HCT116 (cell line): ENCODE results near the gene PGS1. TPM values are rescaled to one million over a fixed set of nuclear protein-coding genes. Genes with fewer than 3 reads are reported as not detected.

Experiments
- ATAC-seq: fragments of 200-7000 bp; cut with Tn5 transposase; 2 replicates; pipeline ENCODE4 v1.9.1; 2020; ENCODE audit warnings: mild to moderate bottlenecking, moderate library complexity
- BruUV-seq: library from RNA; stranded (reverse); fragments of 400-500 nt; replicated peaks from 2 replicates; lab custom pipeline; 2021; lab: Mats Ljungman, UMichigan
- CTCF ChIA-PET: fragments of 300-600 bp; sonication (Branson Sonifier 250); formaldehyde crosslinking; loops from one replicate; lab custom pipeline; 2021; ENCODE audit warnings: antibody characterized with exemption; lab: Charles Lee
- POLR2A ChIA-PET: fragments of 300-600, 350-600 bp; sonication (Branson Sonifier 250); formaldehyde crosslinking; loops from one replicate; lab custom pipeline; 2021; ENCODE audit warnings: antibody characterized with exemption; lab: Charles Lee
- RAD21 ChIA-PET, 2 experiments: fragments of 300-600 bp; sonication (Branson Sonifier 250); formaldehyde crosslinking; loops; one replicate each; lab custom pipeline; 2023; ENCODE audit warnings: low total read pairs in 2 of 2; ENCODE audit not compliant: uncharacterized antibody in 2 of 2, unreplicated experiment in 2 of 2, low non-redundant PET in 1 of 2; lab: Charles Lee
- DNase-seq: peaks from one replicate; pipeline ENCODE4 v3.0.0-alpha.2; 2010; ENCODE audit warnings: low read depth, low spot score
- H2AFZ ChIP-seq: fragments of 200-600 bp; shearing (Covaris generic), sonication (generic); 2 replicates; pipeline ENCODE4 v1.6.1; 2017; ENCODE audit warnings: low read depth, mixed run types, mixed read lengths, antibody characterized with exemption, low read length; ENCODE audit not compliant: poor library complexity, severe bottlenecking
- H3K27ac ChIP-seq: 2 replicates; pipeline ENCODE4 v1.5.1; 2012; ENCODE audit warnings: low read depth, low read length
- H3K27me3 ChIP-seq: fragments of 200-600 bp; sonication (generic); 2 replicates; pipeline ENCODE4 v1.6.1; 2016; ENCODE audit warnings: mixed run types, low read length, mixed read lengths; ENCODE audit not compliant: insufficient read depth
- H3K36me3 ChIP-seq, 2 experiments: fragments of 200-500 bp in 1 of 2; fragments of 200-600 bp in 1 of 2; sonication (Bioruptor generic) in 1 of 2; sonication (generic) in 1 of 2; 2 replicates each; pipeline versions ENCODE4 v1.5.1 to v1.6.1; 2014 to 2016; ENCODE audit warnings: low read length in 2 of 2, inconsistent platforms in 1 of 2, mixed read lengths in 1 of 2, mixed run types in 1 of 2; ENCODE audit not compliant: insufficient read depth in 2 of 2, control insufficient read depth in 1 of 2
- H3K4me1 ChIP-seq, 2 experiments: fragments of 200-600 bp in 1 of 2; sonication (generic) in 1 of 2; 2 replicates each; pipeline versions ENCODE4 v1.5.1 to v1.6.1; 2012 to 2017; ENCODE audit warnings: low read length in 2 of 2, inconsistent platforms in 1 of 2, mild to moderate bottlenecking in 1 of 2, mixed read lengths in 1 of 2, mixed run types in 1 of 2, moderate library complexity in 1 of 2; ENCODE audit not compliant: insufficient read depth in 2 of 2, control insufficient read depth in 1 of 2
- H3K4me2 ChIP-seq: fragments of 200-600 bp; sonication (generic); 2 replicates; pipeline ENCODE4 v1.6.1; 2017; ENCODE audit warnings: mixed run types, low read length, mixed read lengths
- H3K4me3 ChIP-seq, 2 experiments: fragments of 200-600 bp in 1 of 2; sonication (generic) in 1 of 2; replicated peaks in 1 of 2; 2 replicates each; pipeline ENCODE4 v1.5.1; 2011 to 2016; ENCODE audit warnings: low read length in 2 of 2, control low read depth in 1 of 2, low read depth in 1 of 2, mild to moderate bottlenecking in 1 of 2, mixed read lengths in 1 of 2, mixed run types in 1 of 2
- H3K79me2 ChIP-seq: fragments of 200-600 bp; sonication (generic); 2 replicates; pipeline ENCODE4 v1.6.1; 2017; ENCODE audit warnings: mild to moderate bottlenecking, mixed run types, low read length, moderate library complexity, mixed read lengths; ENCODE audit not compliant: insufficient read depth
- H3K9ac ChIP-seq: fragments of 200-600 bp; sonication (generic); 2 replicates; pipeline ENCODE4 v1.6.1; 2016; ENCODE audit warnings: low read length, mixed read lengths
- H3K9me2 ChIP-seq: fragments of 200-600 bp; sonication (generic), shearing (Covaris generic); 2 replicates; pipeline ENCODE4 v1.6.1; 2017; ENCODE audit warnings: mixed run types, mild to moderate bottlenecking, moderate library complexity; ENCODE audit not compliant: insufficient read depth
- H3K9me3 ChIP-seq, 2 experiments: fragments of 200-500 bp in 1 of 2; fragments of 200-600 bp in 1 of 2; sonication (Bioruptor generic) in 1 of 2; sonication (generic) in 1 of 2; 2 replicates each; pipeline ENCODE4 v1.6.1; 2014 to 2017; ENCODE audit warnings: low read length in 2 of 2, mixed read lengths in 2 of 2, inconsistent platforms in 1 of 2, low read depth in 1 of 2, mild to moderate bottlenecking in 1 of 2, mixed run types in 1 of 2, moderate library complexity in 1 of 2; ENCODE audit not compliant: control insufficient read depth in 1 of 2, insufficient read depth in 1 of 2
- H4K20me1 ChIP-seq: fragments of 200-600 bp; sonication (generic), shearing (Covaris generic); 2 replicates; pipeline ENCODE4 v1.6.1; 2017; ENCODE audit warnings: mixed run types, mild to moderate bottlenecking, moderate library complexity; ENCODE audit not compliant: insufficient read depth
- EGR1 ChIP-seq: IDR thresholded peaks from 2 replicates; pipeline ENCODE4 v1.6.1; 2012; ENCODE audit warnings: low read depth
- EZH2 ChIP-seq: fragments of 200-600 bp; sonication (generic); IDR thresholded peaks from 2 replicates; pipeline ENCODE4 v1.6.1; 2017; ENCODE audit warnings: antibody characterized with exemption, mixed run types
- EZH2phosphoT487 ChIP-seq: fragments of 200-600 bp; IDR thresholded peaks from 2 replicates; pipeline ENCODE4 v1.6.1; 2018; ENCODE audit warnings: antibody characterized with exemption, borderline replicate concordance
- FOSL1 ChIP-seq: IDR thresholded peaks from 2 replicates; pipeline ENCODE4 v1.6.1; 2012; ENCODE audit warnings: low read depth
- JUND ChIP-seq: IDR thresholded peaks from 2 replicates; pipeline ENCODE4 v1.6.1; 2012
- POLR2AphosphoS5 ChIP-seq: IDR thresholded peaks from 2 replicates; pipeline ENCODE4 v1.6.1; 2011; ENCODE audit warnings: mild to moderate bottlenecking, low read depth, low read length, moderate library complexity
- ZFX ChIP-seq: fragments of 450-650 bp; IDR thresholded peaks from 2 replicates; pipeline ENCODE4 v1.6.1; 2017
- intact Hi-C: fragments of 100-400 bp; cut with micrococcal nuclease; formaldehyde crosslinking; loops from 2 replicates; pipeline ENCODE4 v1.10.0; 2022
- total RNA-seq: library from RNA; stranded (reverse); gene quantifications from one replicate; pipeline ENCODE4 v1.2.1, GENCODE V29; 2021; ENCODE audit not compliant: unreplicated experiment
- TF ChIP-seq, protein P1 (sequence below): IDR thresholded peaks from 2 replicates; pipeline ENCODE4 v1.6.1; 2012; ENCODE audit warnings: low read depth
- TF ChIP-seq, protein P2 (sequence below), 3 experiments: fragments of 200-600 bp in 1 of 3; sonication (generic) in 1 of 3; IDR thresholded peaks in 2 of 3; conservative IDR thresholded peaks in 1 of 3; 2 replicates each; pipeline ENCODE4 v1.5.1; 2012 to 2017; ENCODE audit warnings: low read depth in 2 of 3, low read length in 2 of 3, antibody characterized with exemption in 1 of 3, borderline replicate concordance in 1 of 3, control low read depth in 1 of 3, mild to moderate bottlenecking in 1 of 3, mixed read lengths in 1 of 3, mixed run types in 1 of 3, moderate library complexity in 1 of 3; ENCODE audit not compliant: insufficient read depth in 1 of 3
- TF ChIP-seq, protein P3 (sequence below): IDR thresholded peaks from 2 replicates; pipeline ENCODE4 v1.6.1; 2011; ENCODE audit warnings: mild to moderate bottlenecking, low read length, moderate library complexity; ENCODE audit not compliant: insufficient replicate concordance; ENCODE audit errors: extremely low read depth

Gene PGS1
- total RNA-seq, 1 experiment from 2014 or later = 44.4 TPM

DNA sequence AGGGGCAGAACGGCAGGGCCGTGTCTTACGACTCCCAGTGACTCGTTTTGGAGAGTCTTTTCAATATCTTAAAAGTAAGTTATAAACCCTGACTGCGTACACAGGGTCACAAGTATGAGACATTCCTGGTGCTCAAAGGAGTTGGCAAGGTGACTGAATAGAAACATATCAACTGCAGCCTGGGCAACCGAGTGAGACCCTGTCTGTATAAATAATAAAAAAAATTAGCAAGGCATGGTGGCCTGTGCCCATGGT lies 83.3 kb downstream of the PGS1 start:
- no peaks in the 10 kb centered on the region for H3K36me3 ChIP-seq
- no peaks in the 10 kb centered on the region for H4K20me1 ChIP-seq
- H3K27ac ChIP-seq = no peak overlapping the region
- CTCF ChIA-PET = no interaction called here
- BruUV-seq = no TSS peak
- H3K4me1 ChIP-seq = no peaks in the 10 kb centered on the region
- H3K4me2 ChIP-seq = no peak overlapping the region
- no peak overlapping the region for H2AFZ ChIP-seq
- POLR2A ChIA-PET = no interaction called here
- H3K9me3 ChIP-seq = no peaks in the 10 kb centered on the region
- no peaks in the 10 kb centered on the region for H3K9me2 ChIP-seq
- intact Hi-C loops = no loop called here
- no peak for DNase-seq
- no peak for ATAC-seq
- no peaks in the 10 kb centered on the region for H3K79me2 ChIP-seq
- RAD21 ChIA-PET = no interaction called here
- H3K9ac ChIP-seq = no peak overlapping the region
- TF ChIP-seq EZH2phosphoT487 (no peak), EGR1 (no peak), POLR2AphosphoS5 (no peak), EZH2 (no peak), FOSL1 (no peak), JUND (no peak), ZFX (no peak)
- TF ChIP-seq, protein P1, sequence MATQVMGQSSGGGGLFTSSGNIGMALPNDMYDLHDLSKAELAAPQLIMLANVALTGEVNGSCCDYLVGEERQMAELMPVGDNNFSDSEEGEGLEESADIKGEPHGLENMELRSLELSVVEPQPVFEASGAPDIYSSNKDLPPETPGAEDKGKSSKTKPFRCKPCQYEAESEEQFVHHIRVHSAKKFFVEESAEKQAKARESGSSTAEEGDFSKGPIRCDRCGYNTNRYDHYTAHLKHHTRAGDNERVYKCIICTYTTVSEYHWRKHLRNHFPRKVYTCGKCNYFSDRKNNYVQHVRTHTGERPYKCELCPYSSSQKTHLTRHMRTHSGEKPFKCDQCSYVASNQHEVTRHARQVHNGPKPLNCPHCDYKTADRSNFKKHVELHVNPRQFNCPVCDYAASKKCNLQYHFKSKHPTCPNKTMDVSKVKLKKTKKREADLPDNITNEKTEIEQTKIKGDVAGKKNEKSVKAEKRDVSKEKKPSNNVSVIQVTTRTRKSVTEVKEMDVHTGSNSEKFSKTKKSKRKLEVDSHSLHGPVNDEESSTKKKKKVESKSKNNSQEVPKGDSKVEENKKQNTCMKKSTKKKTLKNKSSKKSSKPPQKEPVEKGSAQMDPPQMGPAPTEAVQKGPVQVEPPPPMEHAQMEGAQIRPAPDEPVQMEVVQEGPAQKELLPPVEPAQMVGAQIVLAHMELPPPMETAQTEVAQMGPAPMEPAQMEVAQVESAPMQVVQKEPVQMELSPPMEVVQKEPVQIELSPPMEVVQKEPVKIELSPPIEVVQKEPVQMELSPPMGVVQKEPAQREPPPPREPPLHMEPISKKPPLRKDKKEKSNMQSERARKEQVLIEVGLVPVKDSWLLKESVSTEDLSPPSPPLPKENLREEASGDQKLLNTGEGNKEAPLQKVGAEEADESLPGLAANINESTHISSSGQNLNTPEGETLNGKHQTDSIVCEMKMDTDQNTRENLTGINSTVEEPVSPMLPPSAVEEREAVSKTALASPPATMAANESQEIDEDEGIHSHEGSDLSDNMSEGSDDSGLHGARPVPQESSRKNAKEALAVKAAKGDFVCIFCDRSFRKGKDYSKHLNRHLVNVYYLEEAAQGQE = no peak
- TF ChIP-seq, protein P2, sequence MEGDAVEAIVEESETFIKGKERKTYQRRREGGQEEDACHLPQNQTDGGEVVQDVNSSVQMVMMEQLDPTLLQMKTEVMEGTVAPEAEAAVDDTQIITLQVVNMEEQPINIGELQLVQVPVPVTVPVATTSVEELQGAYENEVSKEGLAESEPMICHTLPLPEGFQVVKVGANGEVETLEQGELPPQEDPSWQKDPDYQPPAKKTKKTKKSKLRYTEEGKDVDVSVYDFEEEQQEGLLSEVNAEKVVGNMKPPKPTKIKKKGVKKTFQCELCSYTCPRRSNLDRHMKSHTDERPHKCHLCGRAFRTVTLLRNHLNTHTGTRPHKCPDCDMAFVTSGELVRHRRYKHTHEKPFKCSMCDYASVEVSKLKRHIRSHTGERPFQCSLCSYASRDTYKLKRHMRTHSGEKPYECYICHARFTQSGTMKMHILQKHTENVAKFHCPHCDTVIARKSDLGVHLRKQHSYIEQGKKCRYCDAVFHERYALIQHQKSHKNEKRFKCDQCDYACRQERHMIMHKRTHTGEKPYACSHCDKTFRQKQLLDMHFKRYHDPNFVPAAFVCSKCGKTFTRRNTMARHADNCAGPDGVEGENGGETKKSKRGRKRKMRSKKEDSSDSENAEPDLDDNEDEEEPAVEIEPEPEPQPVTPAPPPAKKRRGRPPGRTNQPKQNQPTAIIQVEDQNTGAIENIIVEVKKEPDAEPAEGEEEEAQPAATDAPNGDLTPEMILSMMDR (IDR thresholded peaks at IDR 0.05 in 2 of 3, conservative IDR thresholded peaks at IDR 0.05 in 1 of 3; ENCODE audit: borderline replicate concordance in 1 of 3, insufficient read depth in 1 of 3, low read depth in 2 of 3, low read length in 2 of 3) = no peak
- TF ChIP-seq, protein P3, sequence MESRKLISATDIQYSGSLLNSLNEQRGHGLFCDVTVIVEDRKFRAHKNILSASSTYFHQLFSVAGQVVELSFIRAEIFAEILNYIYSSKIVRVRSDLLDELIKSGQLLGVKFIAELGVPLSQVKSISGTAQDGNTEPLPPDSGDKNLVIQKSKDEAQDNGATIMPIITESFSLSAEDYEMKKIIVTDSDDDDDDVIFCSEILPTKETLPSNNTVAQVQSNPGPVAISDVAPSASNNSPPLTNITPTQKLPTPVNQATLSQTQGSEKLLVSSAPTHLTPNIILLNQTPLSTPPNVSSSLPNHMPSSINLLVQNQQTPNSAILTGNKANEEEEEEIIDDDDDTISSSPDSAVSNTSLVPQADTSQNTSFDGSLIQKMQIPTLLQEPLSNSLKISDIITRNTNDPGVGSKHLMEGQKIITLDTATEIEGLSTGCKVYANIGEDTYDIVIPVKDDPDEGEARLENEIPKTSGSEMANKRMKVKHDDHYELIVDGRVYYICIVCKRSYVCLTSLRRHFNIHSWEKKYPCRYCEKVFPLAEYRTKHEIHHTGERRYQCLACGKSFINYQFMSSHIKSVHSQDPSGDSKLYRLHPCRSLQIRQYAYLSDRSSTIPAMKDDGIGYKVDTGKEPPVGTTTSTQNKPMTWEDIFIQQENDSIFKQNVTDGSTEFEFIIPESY = no peak
- H3K4me3 ChIP-seq = no peak overlapping the region
- H3K27me3 ChIP-seq = no peaks in the 10 kb centered on the region
